Coronary artery (tissue), 2 donors: ENCODE results near the gene LRRC3.

Source experiments
- DNase-seq: peaks from one replicate; pipeline ENCODE4 v3.0.0-alpha.2; 2017; ENCODE audit warnings: low spot score
- H3K27ac ChIP-seq, 2 donors: fragments of 200-600 bp; sonication (generic); one replicate each; pipeline ENCODE4 v1.5.1; 2016 to 2019
- H3K4me3 ChIP-seq: fragments of 200-600 bp; sonication (generic); 2 replicates; pipeline ENCODE4 v1.5.1; 2016; ENCODE audit warnings: mild to moderate bottlenecking, moderate library complexity
- CTCF ChIP-seq: fragments of 200-600 bp; sonication (generic); IDR thresholded peaks from one replicate; pipeline ENCODE4 v1.5.1; 2019; ENCODE audit warnings: antibody characterized with exemption

The LRRC3 gene

DNA sequence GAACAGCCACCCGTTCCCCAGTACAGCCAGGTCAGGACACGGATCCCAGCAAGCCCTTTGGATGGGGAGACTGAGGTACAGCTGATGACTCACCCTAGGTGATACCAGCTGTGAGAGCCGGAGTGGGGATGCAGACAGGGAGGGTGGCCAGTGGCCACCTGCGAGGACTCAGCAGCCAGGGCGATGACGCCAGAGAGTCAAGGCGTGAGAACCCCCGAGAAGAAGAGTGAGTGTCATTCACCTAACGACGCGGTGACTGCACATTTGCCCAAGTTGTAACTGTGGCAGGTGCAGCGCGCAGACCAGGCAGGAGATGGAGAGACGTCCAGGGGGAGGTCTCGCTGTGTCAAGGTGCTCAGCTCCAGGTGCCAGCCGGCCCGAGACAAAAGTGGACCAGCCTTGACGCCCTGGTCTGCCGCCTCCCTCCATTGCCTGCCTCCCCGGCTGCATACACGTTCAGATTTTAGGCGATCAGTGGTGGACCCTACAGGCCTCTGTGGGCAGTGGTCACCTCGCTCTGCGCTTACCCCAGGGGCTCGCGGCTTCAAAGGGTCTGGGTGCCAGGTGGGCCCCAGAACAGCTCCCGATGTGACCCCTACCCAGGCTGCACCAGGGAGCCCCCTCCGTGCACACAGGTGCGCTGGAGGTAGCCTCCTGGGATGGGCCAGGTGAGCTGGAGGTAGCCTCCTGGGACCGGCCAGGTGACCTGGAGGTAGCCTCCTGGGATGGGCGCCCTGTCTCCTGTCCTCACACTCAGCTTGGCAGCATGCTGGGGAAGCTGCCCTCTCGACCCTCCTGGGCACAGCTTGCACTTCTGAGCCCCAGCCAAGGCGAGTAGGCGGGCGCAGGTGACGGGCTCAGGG, 11.9 kb downstream of the LRRC3 start:
- H3K27ac ChIP-seq, result no peak overlapping the region
- DNase-seq, result no peak
- no peak for TF ChIP-seq CTCF
- no peak overlapping the region for H3K4me3 ChIP-seq

DNA sequence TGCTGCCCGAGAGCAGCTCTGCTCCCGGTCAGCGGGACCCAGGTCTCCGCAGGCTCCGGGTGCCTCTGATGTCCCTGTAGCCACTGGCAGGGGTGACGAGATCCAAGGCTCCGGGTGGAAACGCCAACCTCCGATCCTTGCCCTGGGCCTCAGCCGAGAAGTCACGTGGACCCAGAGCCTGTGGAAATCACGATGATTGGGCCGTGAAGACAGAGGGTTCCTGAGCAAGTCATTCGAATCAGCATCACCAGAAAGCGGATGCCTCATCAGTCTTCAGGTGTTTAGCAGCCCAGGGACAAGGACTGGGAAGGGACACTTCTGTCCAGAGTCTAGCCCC, 12.5 kb downstream of the LRRC3 start:
- H3K27ac ChIP-seq, result no peak overlapping the region
- H3K4me3 ChIP-seq, result no peak overlapping the region
- no peak for TF ChIP-seq CTCF
- DNase-seq, result no peak

GRCh38 chr21:44471341-44471740, 16.0 kb downstream of the LRRC3 start:
- no peak overlapping the region for H3K27ac ChIP-seq
- TF ChIP-seq CTCF, result no peak
- no peak for DNase-seq
- H3K4me3 ChIP-seq, result no peak overlapping the region

DNA sequence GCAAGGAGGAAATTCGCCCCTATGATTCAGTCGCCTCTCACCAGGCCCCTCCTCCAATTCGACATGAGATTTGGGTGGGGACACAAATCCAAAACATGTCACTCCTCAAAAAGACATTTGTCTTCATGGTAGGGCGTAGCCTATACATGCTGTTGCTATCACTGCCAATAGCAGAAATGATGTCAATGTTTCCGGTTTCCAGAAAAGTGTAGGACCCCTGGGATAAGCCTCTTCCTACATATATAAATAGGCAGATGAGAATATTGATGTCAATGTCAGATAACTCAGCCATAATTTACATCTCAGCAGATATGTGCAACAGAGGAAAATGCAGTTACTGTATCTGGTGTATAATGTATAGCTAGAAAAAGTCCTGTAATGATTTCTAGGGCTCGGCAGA, 16.7 kb downstream of the LRRC3 start:
- no peak overlapping the region for H3K4me3 ChIP-seq
- no peak overlapping the region for H3K27ac ChIP-seq
- TF ChIP-seq CTCF, result no peak
- DNase-seq, result no peak

DNA sequence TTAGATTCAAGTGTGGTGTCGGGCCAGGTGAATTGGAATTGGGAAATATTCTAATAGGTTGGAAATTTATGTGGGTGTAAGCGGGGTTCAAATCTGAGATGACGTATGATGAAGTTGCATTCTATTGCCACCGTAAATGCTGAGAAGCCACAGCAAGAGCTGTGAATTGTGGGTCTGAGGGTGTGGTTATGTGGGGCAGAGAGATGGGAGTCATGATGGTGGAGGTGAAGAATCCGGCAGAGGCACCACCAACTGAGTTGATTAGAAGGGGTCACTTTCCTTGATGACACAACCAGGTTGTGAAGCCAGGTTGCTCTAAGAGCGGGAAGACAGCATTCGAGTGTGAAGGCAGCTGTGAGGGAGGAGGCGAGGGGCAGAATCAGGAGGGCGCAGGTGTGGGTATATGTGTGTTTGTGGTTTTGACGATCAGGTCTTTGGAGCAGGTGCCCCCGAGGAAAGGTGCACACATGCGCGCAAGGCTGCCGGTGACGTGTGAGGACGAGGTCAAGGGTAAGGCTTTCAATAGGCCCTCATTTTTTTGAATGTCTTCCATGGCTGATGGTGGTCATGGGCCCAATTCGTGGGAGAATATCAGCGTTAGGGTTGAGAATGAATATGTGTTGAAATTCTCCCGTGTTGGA, 18.7 kb downstream of the LRRC3 start:
- no peak for TF ChIP-seq CTCF
- Histone ChIP-seq H3K4me3 (no peak overlapping the region), H3K27ac (no peak overlapping the region)
- DNase-seq, result no peak

DNA sequence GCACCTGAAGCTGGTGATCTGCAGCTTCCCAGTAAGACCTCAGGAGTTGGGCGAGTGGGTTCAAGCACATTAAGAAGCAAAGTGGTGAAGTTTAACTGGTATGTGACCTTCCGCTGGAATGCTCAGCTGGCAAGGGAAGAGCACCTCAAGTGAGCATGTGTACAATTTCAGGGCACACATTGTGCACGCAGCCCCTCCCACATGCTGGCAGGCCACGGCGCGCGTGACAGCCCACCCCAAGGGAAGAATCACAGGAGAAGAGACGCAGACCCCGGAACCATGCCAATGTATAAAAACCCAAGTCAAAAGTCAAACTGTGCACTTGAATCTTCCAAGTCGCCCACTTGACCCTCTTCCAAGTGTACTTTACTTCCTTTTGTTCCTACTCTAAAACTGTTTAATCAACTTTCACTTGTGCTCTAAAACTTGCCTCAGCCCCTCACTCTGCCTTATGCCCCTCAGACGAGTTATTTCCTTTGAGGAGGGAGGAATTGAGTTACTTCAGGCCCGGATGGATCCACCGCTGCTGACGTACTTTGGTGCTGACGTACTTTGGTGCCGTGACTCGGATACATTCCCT, 20.0 kb downstream of the LRRC3 start:
- TF ChIP-seq CTCF, result no peak
- no peak overlapping the region for H3K4me3 ChIP-seq
- DNase-seq, result no peak
- H3K27ac ChIP-seq, result no peak overlapping the region

- DNase-seq, result no peak
- no peak for TF ChIP-seq CTCF
These were observed 21.8 kb downstream of the LRRC3 start for GRCh38 chr21:44477131-44477530.

More at GRCh38 chr21:44477131-44477530, 21.8 kb downstream of the LRRC3 start:
- Histone ChIP-seq H3K27ac (no peak overlapping the region), H3K4me3 (no peak overlapping the region)
